ENCODE data around the gene CLNK. TPM values are rescaled to one million over a fixed set of nuclear protein-coding genes. Genes with fewer than 3 reads are reported as not detected.

The CLNK gene
- total RNA-seq, 1 donor from 2014 or later, result not detected

- DNase-seq (ENCODE audit: low read depth in 2 of 2), result no peak
Measured at GRCh38 chr4:10613926-10614478, 70.6 kb downstream of the CLNK start.

- DNase-seq (ENCODE audit: low read depth in 2 of 2), result no peak
Measured at GRCh38 chr4:10612476-10612875, 72.1 kb downstream of the CLNK start.

GRCh38 chr4:10611673-10612072, 72.9 kb downstream of the CLNK start:
- peak in 1 of 2 donors; percentile 65 for DNase-seq (ENCODE audit: low read depth in 2 of 2)

GRCh38 chr4:10608501-10609219, 75.9 kb downstream of the CLNK start:
- no peak for DNase-seq (ENCODE audit: low read depth in 2 of 2)

GRCh38 chr4:10607206-10607605, 77.4 kb downstream of the CLNK start:
- no peak for DNase-seq (ENCODE audit: low read depth in 2 of 2)

GRCh38 chr4:10606483-10607155, 77.9 kb downstream of the CLNK start:
- no peak for DNase-seq (ENCODE audit: low read depth in 2 of 2)

- peak in 1 of 2 donors; percentile 12 for DNase-seq (ENCODE audit: low read depth in 2 of 2)
Measured at GRCh38 chr4:10605746-10606482, 78.7 kb downstream of the CLNK start.

- no peak for DNase-seq (ENCODE audit: low read depth in 2 of 2)
Measured at GRCh38 chr4:10605031-10605430, 79.5 kb downstream of the CLNK start.

- DNase-seq (ENCODE audit: low read depth in 2 of 2), result no peak
Measured at GRCh38 chr4:10599574-10599973, 85.0 kb downstream of the CLNK start.

GRCh38 chr4:10598829-10599228, 85.7 kb downstream of the CLNK start:
- DNase-seq (ENCODE audit: low read depth in 2 of 2), result no peak

- no peak for DNase-seq (ENCODE audit: low read depth in 2 of 2)
Measured at GRCh38 chr4:10596586-10597290, 87.8 kb downstream of the CLNK start.

GRCh38 chr4:10593130-10593529, 91.4 kb downstream of the CLNK start:
- no peak for DNase-seq (ENCODE audit: low read depth in 2 of 2)

- no peak for DNase-seq (ENCODE audit: low read depth in 2 of 2)
Measured at GRCh38 chr4:10590896-10591295, 93.7 kb downstream of the CLNK start.

GRCh38 chr4:10589799-10590198, 94.8 kb downstream of the CLNK start:
- no peak for DNase-seq (ENCODE audit: low read depth in 2 of 2)

GRCh38 chr4:10589321-10589720, 95.2 kb downstream of the CLNK start:
- peak in 1 of 2 donors; percentile 11 for DNase-seq (ENCODE audit: low read depth in 2 of 2)

- no peak for DNase-seq (ENCODE audit: low read depth in 2 of 2)
Measured at GRCh38 chr4:10587697-10588096, 96.9 kb downstream of the CLNK start.

GRCh38 chr4:10587296-10587695, 97.3 kb downstream of the CLNK start:
- DNase-seq (ENCODE audit: low read depth in 2 of 2), result no peak

GRCh38 chr4:10584042-10584441, 100.5 kb downstream of the CLNK start:
- peak; percentile 20 to 21 for DNase-seq (ENCODE audit: low read depth in 2 of 2)

GRCh38 chr4:10582951-10583350, 101.6 kb downstream of the CLNK start:
- DNase-seq (ENCODE audit: low read depth in 2 of 2), result no peak

GRCh38 chr4:10582059-10582686, 102.4 kb downstream of the CLNK start:
- DNase-seq (ENCODE audit: low read depth in 2 of 2), result peak; percentile 28 to 64

GRCh38 chr4:10581022-10581421, 103.5 kb downstream of the CLNK start:
- no peak for DNase-seq (ENCODE audit: low read depth in 2 of 2)

Measured in dermis microvascular lymphatic vessel endothelial cell (primary cell).